K562 (cell line): ENCODE data around the gene C1GALT1C1. TPM values are rescaled to one million over a fixed set of nuclear protein-coding genes. Genes with fewer than 3 reads are reported as not detected.

ENCODE experiments used
- CHCHD3 ChIP-seq: fragments of 250-450 bp; sonication (Bioruptor Pico); IDR thresholded peaks from 2 replicates; pipeline ENCODE4 v2.1.2; 2022; ENCODE audit warnings: mild to moderate bottlenecking
- CREM ChIP-seq: IDR thresholded peaks from 2 replicates; pipeline ENCODE4 v1.6.1; 2014; ENCODE audit warnings: antibody characterized with exemption, low read depth
- EP400 ChIP-seq: fragments of 450-650 bp; IDR thresholded peaks from 2 replicates; pipeline ENCODE4 v1.6.1; 2017; ENCODE audit warnings: antibody characterized with exemption, mild to moderate bottlenecking, moderate library complexity
- HCFC1 ChIP-seq: IDR thresholded peaks from 2 replicates; pipeline ENCODE4 v1.6.1; 2012; ENCODE audit warnings: low read depth, low read length, improper control_type of control experiment
- HDAC3 ChIP-seq: fragments of 450-650 bp; IDR thresholded peaks from 2 replicates; pipeline ENCODE4 v1.6.1; 2018; ENCODE audit warnings: borderline replicate concordance, mild to moderate bottlenecking, moderate library complexity; ENCODE audit not compliant: partially characterized antibody
- KDM1A ChIP-seq, 2 experiments: fragments of 450-650 bp; IDR thresholded peaks; 2 replicates each; pipeline ENCODE4 v1.6.1; 2016; ENCODE audit warnings: mild to moderate bottlenecking in 2 of 2
- KLF10 ChIP-seq: fragments of 250-450 bp; sonication (Bioruptor Pico); IDR thresholded peaks from 2 replicates; pipeline ENCODE4 v1.6.1; 2021; ENCODE audit warnings: matching md5 sums
- NFIC ChIP-seq: fragments of 450-650 bp; IDR thresholded peaks from 2 replicates; pipeline ENCODE4 v1.6.1; 2017; ENCODE audit warnings: mild to moderate bottlenecking, inconsistent platforms
- PCBP1 ChIP-seq: fragments of 200-400 bp; formaldehyde crosslinking; IDR thresholded peaks from 2 replicates; pipeline ENCODE4 v1.6.1; 2018; ENCODE audit warnings: mild to moderate bottlenecking, low read depth, low read length; ENCODE audit not compliant: poor library complexity, severe bottlenecking
- POLR2AphosphoS5 ChIP-seq: IDR thresholded peaks from 2 replicates; pipeline ENCODE4 v1.6.1; 2011; ENCODE audit warnings: mild to moderate bottlenecking, low read depth, low read length, moderate library complexity; ENCODE audit not compliant: control insufficient read depth, insufficient read depth
- RFX5 ChIP-seq: IDR thresholded peaks from 2 replicates; pipeline ENCODE4 v1.6.1; 2011; ENCODE audit warnings: low read depth, mild to moderate bottlenecking, improper control_type of control experiment, low read length
- ZEB2 ChIP-seq: fragments of 450-650 bp; IDR thresholded peaks from 2 replicates; pipeline ENCODE4 v1.6.1; 2016
- ZNF175 ChIP-seq: fragments of 200-800 bp; sonication (Bioruptor generic); IDR thresholded peaks from 2 replicates; pipeline ENCODE4 v1.6.1; 2016; ENCODE audit warnings: low read depth, mild to moderate bottlenecking, missing genetic modification characterization, missing compliant biosample characterization
- ZNF184 ChIP-seq: sonication (generic); formaldehyde crosslinking; IDR thresholded peaks from 2 replicates; pipeline ENCODE4 v1.5.0; 2020; ENCODE audit warnings: missing genetic modification reagents
- ZNF24 ChIP-seq: fragments of 450-650 bp; IDR thresholded peaks from 2 replicates; pipeline ENCODE4 v1.6.1; 2016
- ZNF41 ChIP-seq: fragments of 250-450 bp; sonication (Bioruptor Pico); conservative IDR thresholded peaks from 2 replicates; pipeline ENCODE4 v1.4.0; 2020; ENCODE audit warnings: mild to moderate bottlenecking
- polyA plus RNA-seq, 8 experiments: library from polyadenylated mRNA; depleted of rRNA in 4 of 8; stranded (reverse) in 5 of 8; unstranded in 3 of 8; fragments of >200 nt; fragmentation: Nextera tagmentation in 2 of 8; fragmentation: Illumina TruSeq in 1 of 8; extraction: Ambion mirVana in 2 of 8; extraction: Trizol in 1 of 8; gene quantifications; 2 replicates each; pipeline versions ENCODE4 v1.2.1 to v1.2.3, GENCODE V29; 2011 to 2014; ENCODE audit warnings: inconsistent platforms in 1 of 8, missing spikeins in 1 of 8
- total RNA-seq, 7 experiments: library from RNA; depleted of rRNA in 6 of 7; stranded (reverse); fragments of >200 nt in 6 of 7; fragmentation: Illumina TruSeq in 2 of 7; extraction: Trizol in 2 of 7; gene quantifications; 2 replicates each; pipeline versions ENCODE4 v1.2.1 to v1.2.3, GENCODE V29; 2011 to 2021; ENCODE audit warnings: low replicate concordance in 1 of 7
- TF ChIP-seq, protein P1 (sequence below): sonication (generic); formaldehyde crosslinking; IDR thresholded peaks from 2 replicates; pipeline ENCODE4 v1.8.1; 2023; ENCODE audit warnings: mild to moderate bottlenecking, missing genetic modification reagents
- TF ChIP-seq, protein P2 (sequence below): sonication (generic); formaldehyde crosslinking; IDR thresholded peaks from 2 replicates; pipeline ENCODE4 v1.4.0; 2020; ENCODE audit warnings: mild to moderate bottlenecking, missing genetic modification reagents
- TF ChIP-seq, protein P3 (sequence below): sonication (generic); formaldehyde crosslinking; IDR thresholded peaks from 2 replicates; pipeline ENCODE4 v1.8.0; 2023; ENCODE audit warnings: mild to moderate bottlenecking, missing genetic modification reagents
- TF ChIP-seq, protein P4 (sequence below), 3 experiments: IDR thresholded peaks in 2 of 3; conservative IDR thresholded peaks in 1 of 3; 2 replicates each; pipeline ENCODE4 v1.5.1; 2011 to 2012; ENCODE audit warnings: low read length in 3 of 3, mild to moderate bottlenecking in 3 of 3, control low read depth in 2 of 3, improper control_type of control experiment in 1 of 3, inconsistent platforms in 1 of 3, low read depth in 1 of 3, mixed read lengths in 1 of 3, moderate library complexity in 1 of 3; ENCODE audit not compliant: insufficient read depth in 2 of 3
- TF ChIP-seq, protein P5 (sequence below): IDR thresholded peaks from 2 replicates; pipeline ENCODE4 v1.6.1; 2011; ENCODE audit not compliant: insufficient read length; ENCODE audit errors: extremely low read depth

C1GALT1C1 gene
- total and polyA plus RNA-seq, 9 of the 15 experiments (the other 6 are each of a cell fraction or from before 2014, with no cell fraction given) = 9.6 to 49.4 (median 17.1) TPM

DNA sequence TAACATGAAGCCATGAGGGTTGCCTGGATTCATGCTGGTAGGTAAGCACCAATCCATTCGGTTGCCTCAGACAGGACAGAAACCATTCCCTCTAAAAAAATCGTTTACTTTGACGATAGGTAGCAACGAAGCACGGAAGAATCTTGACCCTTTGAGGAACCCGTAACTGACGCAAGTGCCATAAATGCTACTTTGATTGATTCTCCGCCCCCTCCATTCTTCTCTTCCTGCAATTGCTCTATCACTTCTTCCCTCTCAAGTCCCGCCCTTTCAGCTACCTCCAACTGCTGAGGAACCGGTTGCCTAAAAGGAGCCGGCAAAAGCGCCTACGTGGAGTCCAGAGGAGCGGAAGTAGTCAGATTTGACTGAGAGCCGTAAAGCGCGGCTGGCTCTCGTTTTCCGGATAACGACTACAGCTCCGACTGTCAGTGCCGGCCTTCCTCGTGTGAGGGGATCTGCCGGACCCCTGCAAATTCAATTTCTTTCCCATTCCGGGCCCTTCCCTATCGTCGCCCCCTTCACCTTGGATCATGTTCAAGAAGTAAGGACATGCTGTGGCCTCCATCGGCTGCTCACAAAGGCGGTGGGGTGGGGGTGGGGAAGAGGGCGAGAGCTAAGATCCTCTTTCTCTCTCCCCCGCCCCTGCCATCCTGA lies 26.0 kb downstream of the C1GALT1C1 start, which contains the start of gene MCTS1 (continued):
- TF ChIP-seq, protein P1, sequence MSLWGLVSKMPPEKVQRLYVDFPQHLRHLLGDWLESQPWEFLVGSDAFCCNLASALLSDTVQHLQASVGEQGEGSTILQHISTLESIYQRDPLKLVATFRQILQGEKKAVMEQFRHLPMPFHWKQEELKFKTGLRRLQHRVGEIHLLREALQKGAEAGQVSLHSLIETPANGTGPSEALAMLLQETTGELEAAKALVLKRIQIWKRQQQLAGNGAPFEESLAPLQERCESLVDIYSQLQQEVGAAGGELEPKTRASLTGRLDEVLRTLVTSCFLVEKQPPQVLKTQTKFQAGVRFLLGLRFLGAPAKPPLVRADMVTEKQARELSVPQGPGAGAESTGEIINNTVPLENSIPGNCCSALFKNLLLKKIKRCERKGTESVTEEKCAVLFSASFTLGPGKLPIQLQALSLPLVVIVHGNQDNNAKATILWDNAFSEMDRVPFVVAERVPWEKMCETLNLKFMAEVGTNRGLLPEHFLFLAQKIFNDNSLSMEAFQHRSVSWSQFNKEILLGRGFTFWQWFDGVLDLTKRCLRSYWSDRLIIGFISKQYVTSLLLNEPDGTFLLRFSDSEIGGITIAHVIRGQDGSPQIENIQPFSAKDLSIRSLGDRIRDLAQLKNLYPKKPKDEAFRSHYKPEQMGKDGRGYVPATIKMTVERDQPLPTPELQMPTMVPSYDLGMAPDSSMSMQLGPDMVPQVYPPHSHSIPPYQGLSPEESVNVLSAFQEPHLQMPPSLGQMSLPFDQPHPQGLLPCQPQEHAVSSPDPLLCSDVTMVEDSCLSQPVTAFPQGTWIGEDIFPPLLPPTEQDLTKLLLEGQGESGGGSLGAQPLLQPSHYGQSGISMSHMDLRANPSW = no peak
- TF ChIP-seq ZNF184 (CRISPR knock-in tag) (no peak), CREM (peak; percentile 69), EP400 (peak; percentile 94), CHCHD3 (CRISPR knock-in tag) (no peak), KLF10 (no peak), NFIC (no peak), ZNF175 (CRISPR knock-in tag) (peak; percentile 4; the same call in 1 of the 2 replicates), POLR2AphosphoS5 (peak; percentile 58; the same call in 1 of the 2 replicates), HDAC3 (no peak), ZNF41 (CRISPR knock-in tag) (no peak), RFX5 (no peak), PCBP1 (no peak), ZNF24 (peak; percentile 97), KDM1A (IDR thresholded peaks at IDR 0.05) (peak; percentile 67 to 68; a peak in 3 of 4 replicates), HCFC1 (peak; percentile 51), ZEB2 (no peak)
- TF ChIP-seq, protein P2, sequence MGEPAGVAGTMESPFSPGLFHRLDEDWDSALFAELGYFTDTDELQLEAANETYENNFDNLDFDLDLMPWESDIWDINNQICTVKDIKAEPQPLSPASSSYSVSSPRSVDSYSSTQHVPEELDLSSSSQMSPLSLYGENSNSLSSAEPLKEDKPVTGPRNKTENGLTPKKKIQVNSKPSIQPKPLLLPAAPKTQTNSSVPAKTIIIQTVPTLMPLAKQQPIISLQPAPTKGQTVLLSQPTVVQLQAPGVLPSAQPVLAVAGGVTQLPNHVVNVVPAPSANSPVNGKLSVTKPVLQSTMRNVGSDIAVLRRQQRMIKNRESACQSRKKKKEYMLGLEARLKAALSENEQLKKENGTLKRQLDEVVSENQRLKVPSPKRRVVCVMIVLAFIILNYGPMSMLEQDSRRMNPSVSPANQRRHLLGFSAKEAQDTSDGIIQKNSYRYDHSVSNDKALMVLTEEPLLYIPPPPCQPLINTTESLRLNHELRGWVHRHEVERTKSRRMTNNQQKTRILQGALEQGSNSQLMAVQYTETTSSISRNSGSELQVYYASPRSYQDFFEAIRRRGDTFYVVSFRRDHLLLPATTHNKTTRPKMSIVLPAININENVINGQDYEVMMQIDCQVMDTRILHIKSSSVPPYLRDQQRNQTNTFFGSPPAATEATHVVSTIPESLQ (CRISPR knock-in tag) = 0 out of 2 replicates have a peak, but pooled peaks have one; percentile 36
- TF ChIP-seq, protein P3, sequence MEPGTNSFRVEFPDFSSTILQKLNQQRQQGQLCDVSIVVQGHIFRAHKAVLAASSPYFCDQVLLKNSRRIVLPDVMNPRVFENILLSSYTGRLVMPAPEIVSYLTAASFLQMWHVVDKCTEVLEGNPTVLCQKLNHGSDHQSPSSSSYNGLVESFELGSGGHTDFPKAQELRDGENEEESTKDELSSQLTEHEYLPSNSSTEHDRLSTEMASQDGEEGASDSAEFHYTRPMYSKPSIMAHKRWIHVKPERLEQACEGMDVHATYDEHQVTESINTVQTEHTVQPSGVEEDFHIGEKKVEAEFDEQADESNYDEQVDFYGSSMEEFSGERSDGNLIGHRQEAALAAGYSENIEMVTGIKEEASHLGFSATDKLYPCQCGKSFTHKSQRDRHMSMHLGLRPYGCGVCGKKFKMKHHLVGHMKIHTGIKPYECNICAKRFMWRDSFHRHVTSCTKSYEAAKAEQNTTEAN (CRISPR knock-in tag) = no peak
- TF ChIP-seq, protein P4, sequence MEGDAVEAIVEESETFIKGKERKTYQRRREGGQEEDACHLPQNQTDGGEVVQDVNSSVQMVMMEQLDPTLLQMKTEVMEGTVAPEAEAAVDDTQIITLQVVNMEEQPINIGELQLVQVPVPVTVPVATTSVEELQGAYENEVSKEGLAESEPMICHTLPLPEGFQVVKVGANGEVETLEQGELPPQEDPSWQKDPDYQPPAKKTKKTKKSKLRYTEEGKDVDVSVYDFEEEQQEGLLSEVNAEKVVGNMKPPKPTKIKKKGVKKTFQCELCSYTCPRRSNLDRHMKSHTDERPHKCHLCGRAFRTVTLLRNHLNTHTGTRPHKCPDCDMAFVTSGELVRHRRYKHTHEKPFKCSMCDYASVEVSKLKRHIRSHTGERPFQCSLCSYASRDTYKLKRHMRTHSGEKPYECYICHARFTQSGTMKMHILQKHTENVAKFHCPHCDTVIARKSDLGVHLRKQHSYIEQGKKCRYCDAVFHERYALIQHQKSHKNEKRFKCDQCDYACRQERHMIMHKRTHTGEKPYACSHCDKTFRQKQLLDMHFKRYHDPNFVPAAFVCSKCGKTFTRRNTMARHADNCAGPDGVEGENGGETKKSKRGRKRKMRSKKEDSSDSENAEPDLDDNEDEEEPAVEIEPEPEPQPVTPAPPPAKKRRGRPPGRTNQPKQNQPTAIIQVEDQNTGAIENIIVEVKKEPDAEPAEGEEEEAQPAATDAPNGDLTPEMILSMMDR (IDR thresholded peaks at IDR 0.05 in 2 of 3, conservative IDR thresholded peaks at IDR 0.05 in 1 of 3; ENCODE audit: insufficient read depth in 2 of 3, low read depth in 1 of 3, low read length in 3 of 3) = no peak
- TF ChIP-seq, protein P5, sequence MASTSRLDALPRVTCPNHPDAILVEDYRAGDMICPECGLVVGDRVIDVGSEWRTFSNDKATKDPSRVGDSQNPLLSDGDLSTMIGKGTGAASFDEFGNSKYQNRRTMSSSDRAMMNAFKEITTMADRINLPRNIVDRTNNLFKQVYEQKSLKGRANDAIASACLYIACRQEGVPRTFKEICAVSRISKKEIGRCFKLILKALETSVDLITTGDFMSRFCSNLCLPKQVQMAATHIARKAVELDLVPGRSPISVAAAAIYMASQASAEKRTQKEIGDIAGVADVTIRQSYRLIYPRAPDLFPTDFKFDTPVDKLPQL = no peak
